GM21825 (cell line): ENCODE measurements around the gene SOWAHD.

Experiments used
- ATAC-seq: cut with Tn5 transposase; IDR thresholded peaks from one replicate; pipeline ENCODE4 v1.9.1; 2021; ENCODE audit warnings: mild to moderate bottlenecking, moderate library complexity; ENCODE audit not compliant: unreplicated experiment

Gene SOWAHD

DNA sequence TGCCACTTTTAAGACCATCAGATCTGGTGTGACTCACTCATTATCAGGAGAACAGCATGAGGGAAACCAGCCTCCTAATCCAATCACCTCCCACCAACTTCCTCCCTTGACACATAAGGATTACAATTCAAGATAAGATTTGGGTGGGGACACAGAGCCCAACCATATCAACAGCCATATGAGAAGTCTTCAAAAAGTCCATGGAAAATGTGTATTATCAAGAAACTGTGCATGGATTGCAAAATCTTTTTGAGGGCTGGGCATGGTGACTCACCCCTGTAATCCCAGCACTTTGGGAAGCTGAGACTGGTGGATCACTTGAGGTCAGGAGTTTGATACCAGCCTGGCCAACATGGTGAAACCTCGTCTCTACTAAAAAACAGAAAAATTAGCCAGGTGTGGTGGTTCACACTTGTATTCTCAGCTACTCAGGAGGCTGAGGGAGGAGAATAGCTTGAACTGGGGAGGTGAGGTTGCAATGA lies 50.8 kb downstream of the SOWAHD start:
- no peak for ATAC-seq
